HepG2 (cell line): ENCODE measurements around the gene ARF4. TPM values are rescaled to one million over a fixed set of nuclear protein-coding genes. Genes with fewer than 3 reads are reported as not detected.

ENCODE experiments used
- DR1 ChIP-seq: sonication (generic); formaldehyde crosslinking; IDR thresholded peaks from 2 replicates; pipeline ENCODE4 v1.8.0; 2021; ENCODE audit warnings: mild to moderate bottlenecking, missing genetic modification reagents, inconsistent platforms
- ESRRA ChIP-seq: sonication (generic); formaldehyde crosslinking; IDR thresholded peaks from 2 replicates; pipeline ENCODE4 v1.5.1; 2020; ENCODE audit warnings: mild to moderate bottlenecking, low read depth, missing genetic modification reagents
- FOXP1 ChIP-seq, 2 experiments: fragments of 450-650 bp in 1 of 2; IDR thresholded peaks; 2 replicates each; pipeline ENCODE4 v1.6.1; 2017 to 2018; ENCODE audit warnings: antibody characterized with exemption in 1 of 2
- HNF4A ChIP-seq: sonication (generic); formaldehyde crosslinking; IDR thresholded peaks from 2 replicates; pipeline ENCODE4 v1.4.0; 2020; ENCODE audit warnings: missing genetic modification reagents
- LCORL ChIP-seq, 2 experiments: fragments of 450-650 bp in 1 of 2; sonication (generic) in 1 of 2; formaldehyde crosslinking in 1 of 2; IDR thresholded peaks; 2 replicates each; pipeline versions ENCODE4 v1.5.0 to v1.6.1; 2017 to 2020; ENCODE audit warnings: antibody characterized with exemption in 1 of 2, missing genetic modification reagents in 1 of 2
- MIER3 ChIP-seq: IDR thresholded peaks from 2 replicates; pipeline ENCODE4 v1.6.1; 2016; ENCODE audit warnings: missing compliant biosample characterization, borderline replicate concordance
- NFE2 ChIP-seq: sonication (generic); formaldehyde crosslinking; IDR thresholded peaks from 2 replicates; pipeline ENCODE4 v1.4.0; 2020; ENCODE audit warnings: missing genetic modification reagents
- NFE2L1 ChIP-seq: sonication (generic); formaldehyde crosslinking; IDR thresholded peaks from 2 replicates; pipeline ENCODE4 v1.4.0; 2020; ENCODE audit warnings: missing genetic modification reagents, mild to moderate bottlenecking, borderline replicate concordance
- NR2F2 ChIP-seq: IDR thresholded peaks from 2 replicates; pipeline ENCODE4 v1.6.1; 2012; ENCODE audit warnings: low read depth, inconsistent platforms, borderline replicate concordance
- PRMT3 ChIP-seq: sonication (generic); formaldehyde crosslinking; IDR thresholded peaks from 2 replicates; pipeline ENCODE4 v1.8.1; 2022; ENCODE audit warnings: low read depth, mild to moderate bottlenecking, moderate library complexity, missing genetic modification reagents, borderline replicate concordance
- SP2 ChIP-seq: sonication (generic); formaldehyde crosslinking; IDR thresholded peaks from 2 replicates; pipeline ENCODE4 v1.5.1; 2020; ENCODE audit warnings: mild to moderate bottlenecking, missing genetic modification reagents
- THAP11 ChIP-seq: IDR thresholded peaks from 2 replicates; pipeline ENCODE4 v1.6.1; 2016; ENCODE audit warnings: missing biosample characterization, missing genetic modification reagents
- XRCC5 ChIP-seq: fragments of 200-400 bp; formaldehyde crosslinking; optimal IDR thresholded peaks from 2 replicates; pipeline ENCODE3; 2017; ENCODE audit warnings: mild to moderate bottlenecking, low read length
- ZFP62 ChIP-seq: sonication (generic); formaldehyde crosslinking; IDR thresholded peaks from 2 replicates; pipeline ENCODE4 v1.4.0; 2020; ENCODE audit warnings: missing genetic modification reagents
- ZNF17 ChIP-seq: sonication (generic); formaldehyde crosslinking; IDR thresholded peaks from 2 replicates; pipeline ENCODE4 v1.5.0; 2020; ENCODE audit warnings: mild to moderate bottlenecking, missing genetic modification reagents
- ZNF20 ChIP-seq: sonication (generic); formaldehyde crosslinking; IDR thresholded peaks from 2 replicates; pipeline ENCODE4 v1.4.0; 2020; ENCODE audit warnings: mild to moderate bottlenecking, moderate library complexity, missing genetic modification reagents
- ZNF331 ChIP-seq: sonication (generic); formaldehyde crosslinking; IDR thresholded peaks from 2 replicates; pipeline ENCODE4 v1.4.0; 2020; ENCODE audit warnings: missing genetic modification reagents
- ZNF510 ChIP-seq: sonication (generic); formaldehyde crosslinking; IDR thresholded peaks from 2 replicates; pipeline ENCODE4 v1.4.0; 2020; ENCODE audit warnings: low read depth, mild to moderate bottlenecking, missing genetic modification reagents
- ZNF670 ChIP-seq: sonication (generic); formaldehyde crosslinking; IDR thresholded peaks from 2 replicates; pipeline ENCODE4 v1.8.0; 2022; ENCODE audit warnings: mild to moderate bottlenecking, missing genetic modification reagents, borderline replicate concordance
- polyA plus RNA-seq, 8 experiments: library from polyadenylated mRNA; depleted of rRNA in 3 of 8; stranded (reverse) in 7 of 8; unstranded in 1 of 8; fragments of >200 nt; fragmentation: Illumina TruSeq in 4 of 8; extraction: Trizol in 4 of 8; gene quantifications; 2 replicates each; pipeline versions ENCODE4 v1.2.1 to v1.2.3, GENCODE V29; 2011 to 2016; ENCODE audit warnings: low read depth in 4 of 8, missing spikeins in 1 of 8, mixed read lengths in 1 of 8; ENCODE audit not compliant: insufficient read depth in 1 of 8
- total RNA-seq, 5 experiments: library from RNA; depleted of rRNA; stranded (reverse); fragments of >200 nt; fragmentation: Illumina TruSeq; extraction: Trizol; gene quantifications; 2 replicates each; pipeline ENCODE4 v1.2.3, GENCODE V29; 2016; ENCODE audit warnings: low read depth in 1 of 5
- TF ChIP-seq, protein P1 (sequence below): IDR thresholded peaks from 2 replicates; pipeline ENCODE4 v1.6.1; 2016; ENCODE audit warnings: missing genetic modification reagents, missing compliant biosample characterization
- TF ChIP-seq, protein P2 (sequence below): sonication (generic); formaldehyde crosslinking; conservative IDR thresholded peaks from 2 replicates; pipeline ENCODE4 v1.4.0; 2020; ENCODE audit warnings: mild to moderate bottlenecking, missing genetic modification reagents, moderate library complexity

ARF4 gene
- total and polyA plus RNA-seq, 2 of the 13 experiments (the other 11 are each of a cell fraction or from before 2014, with no cell fraction given), result 184 to 250 TPM

- no peak for TF ChIP-seq FOXP1 (IDR thresholded peaks at IDR 0.05)
- TF ChIP-seq FOXP1 (CRISPR knock-in tag; IDR thresholded peaks at IDR 0.05), result no peak
- peak; percentile 63; the same call in 1 of the 2 replicates for TF ChIP-seq ZNF331
- TF ChIP-seq LCORL (IDR thresholded peaks at IDR 0.05), result no peak
- peak; percentile 55; the same call in 1 of the 2 replicates for TF ChIP-seq LCORL (CRISPR knock-in tag; IDR thresholded peaks at IDR 0.05)
- TF ChIP-seq DR1 (CRISPR knock-in tag), result peak; percentile 95
- peak; percentile 47 for TF ChIP-seq HNF4A (CRISPR knock-in tag)
- no peak for TF ChIP-seq XRCC5
- no peak for TF ChIP-seq NR2F2
- peak; percentile 72; the same call in 1 of the 2 replicates for TF ChIP-seq SP2 (CRISPR knock-in tag)
- no peak for TF ChIP-seq ZFP62 (CRISPR knock-in tag)
- TF ChIP-seq PRMT3 (CRISPR knock-in tag), result no peak
- TF ChIP-seq ZNF510, result 0 out of 2 replicates have a peak, but pooled peaks have one; percentile 36
- TF ChIP-seq, protein P1, sequence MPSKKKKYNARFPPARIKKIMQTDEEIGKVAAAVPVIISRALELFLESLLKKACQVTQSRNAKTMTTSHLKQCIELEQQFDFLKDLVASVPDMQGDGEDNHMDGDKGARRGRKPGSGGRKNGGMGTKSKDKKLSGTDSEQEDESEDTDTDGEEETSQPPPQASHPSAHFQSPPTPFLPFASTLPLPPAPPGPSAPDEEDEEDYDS (CRISPR knock-in tag), result peak; percentile 92
- no peak for TF ChIP-seq NFE2 (CRISPR knock-in tag)
- TF ChIP-seq ZNF20, result no peak
- peak; percentile 72; the same call in 1 of the 2 replicates for TF ChIP-seq MIER3
- no peak for TF ChIP-seq NFE2L1 (CRISPR knock-in tag)
- no peak for TF ChIP-seq ZNF17 (CRISPR knock-in tag)
- TF ChIP-seq, protein P2, sequence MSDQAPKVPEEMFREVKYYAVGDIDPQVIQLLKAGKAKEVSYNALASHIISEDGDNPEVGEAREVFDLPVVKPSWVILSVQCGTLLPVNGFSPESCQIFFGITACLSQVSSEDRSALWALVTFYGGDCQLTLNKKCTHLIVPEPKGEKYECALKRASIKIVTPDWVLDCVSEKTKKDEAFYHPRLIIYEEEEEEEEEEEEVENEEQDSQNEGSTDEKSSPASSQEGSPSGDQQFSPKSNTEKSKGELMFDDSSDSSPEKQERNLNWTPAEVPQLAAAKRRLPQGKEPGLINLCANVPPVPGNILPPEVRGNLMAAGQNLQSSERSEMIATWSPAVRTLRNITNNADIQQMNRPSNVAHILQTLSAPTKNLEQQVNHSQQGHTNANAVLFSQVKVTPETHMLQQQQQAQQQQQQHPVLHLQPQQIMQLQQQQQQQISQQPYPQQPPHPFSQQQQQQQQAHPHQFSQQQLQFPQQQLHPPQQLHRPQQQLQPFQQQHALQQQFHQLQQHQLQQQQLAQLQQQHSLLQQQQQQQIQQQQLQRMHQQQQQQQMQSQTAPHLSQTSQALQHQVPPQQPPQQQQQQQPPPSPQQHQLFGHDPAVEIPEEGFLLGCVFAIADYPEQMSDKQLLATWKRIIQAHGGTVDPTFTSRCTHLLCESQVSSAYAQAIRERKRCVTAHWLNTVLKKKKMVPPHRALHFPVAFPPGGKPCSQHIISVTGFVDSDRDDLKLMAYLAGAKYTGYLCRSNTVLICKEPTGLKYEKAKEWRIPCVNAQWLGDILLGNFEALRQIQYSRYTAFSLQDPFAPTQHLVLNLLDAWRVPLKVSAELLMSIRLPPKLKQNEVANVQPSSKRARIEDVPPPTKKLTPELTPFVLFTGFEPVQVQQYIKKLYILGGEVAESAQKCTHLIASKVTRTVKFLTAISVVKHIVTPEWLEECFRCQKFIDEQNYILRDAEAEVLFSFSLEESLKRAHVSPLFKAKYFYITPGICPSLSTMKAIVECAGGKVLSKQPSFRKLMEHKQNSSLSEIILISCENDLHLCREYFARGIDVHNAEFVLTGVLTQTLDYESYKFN (CRISPR knock-in tag), result peak; percentile 60
- TF ChIP-seq ZNF670 (CRISPR knock-in tag), result no peak
- peak; percentile 68; the same call in 1 of the 2 replicates for TF ChIP-seq ESRRA (CRISPR knock-in tag)
- TF ChIP-seq THAP11 (CRISPR knock-in tag), result peak; percentile 96
Measured at GRCh38 chr3:57597127-57597923, at the start of gene ARF4 (continued).
